HepG2 (cell line): ENCODE results near the gene PDE9A. TPM values are rescaled to one million over a fixed set of nuclear protein-coding genes. Genes with fewer than 3 reads are reported as not detected.

Source experiments
- ATAC-seq: fragments of 200-7000 bp; cut with Tn5 transposase; 3 replicates; pipeline ENCODE4 v1.9.1; 2020; ENCODE audit warnings: mild to moderate bottlenecking, moderate library complexity
- BruUV-seq: library from RNA; stranded (reverse); fragments of 400-500 nt; replicated peaks from 2 replicates; lab custom pipeline; 2021; lab: Mats Ljungman, UMichigan
- CTCF ChIA-PET: fragments of 300-600 bp; formaldehyde crosslinking; extraction: SDS; loops from one replicate; lab custom pipeline; 2021; ENCODE audit warnings: low total read pairs, inconsistent platforms, low intra/inter-chr PET ratio; lab: Yijun Ruan, JAX
- POLR2A ChIA-PET: fragments of 350-600 bp; sonication (Branson Sonifier 250); formaldehyde crosslinking; loops from one replicate; lab custom pipeline; 2020; ENCODE audit warnings: antibody characterized with exemption, inconsistent platforms; lab: Yijun Ruan, JAX
- DNase-seq: peaks from one replicate; pipeline ENCODE4 v3.0.0-alpha.2; 2015; ENCODE audit warnings: low spot score
- FAIRE-seq: peaks from 3 replicates; lab custom pipeline; 2011; peaks lifted over from hg19 to GRCh38; lab: Jason Lieb, UNC
- H2AFZ ChIP-seq: one replicate; pipeline ENCODE4 v1.6.1; 2011; ENCODE audit warnings: low read length, inconsistent platforms
- H3K27ac ChIP-seq: fragments of 300-600 bp; 3 replicates; pipeline ENCODE4 v1.8.0; 2011; ENCODE audit warnings: mixed run types, mild to moderate bottlenecking, mixed read lengths, low read length, inconsistent platforms; ENCODE audit not compliant: insufficient read depth; ENCODE audit errors: extremely low read length
- H3K27me3 ChIP-seq, 2 experiments: fragments of 200-600 bp in 1 of 2; 2 replicates in 1 of 2; 3 replicates in 1 of 2; pipeline versions ENCODE4 v1.6.0 to v1.8.0; 2011; ENCODE audit warnings: low read length in 2 of 2, mild to moderate bottlenecking in 2 of 2, moderate library complexity in 2 of 2, inconsistent platforms in 1 of 2; ENCODE audit not compliant: insufficient read depth in 2 of 2, control insufficient read depth in 1 of 2
- H3K36me3 ChIP-seq, 2 experiments: fragments of 200-600 bp in 1 of 2; replicated peaks in 1 of 2; 2 replicates in 1 of 2; 3 replicates in 1 of 2; pipeline versions ENCODE4 v1.5.1 to v1.8.0; 2011; ENCODE audit warnings: low read length in 2 of 2, inconsistent platforms in 1 of 2; ENCODE audit not compliant: insufficient read depth in 2 of 2, control insufficient read depth in 1 of 2
- H3K4me1 ChIP-seq: 2 replicates; pipeline ENCODE4 v1.5.1; 2012; ENCODE audit warnings: low read length, inconsistent platforms; ENCODE audit not compliant: insufficient read depth
- H3K4me2 ChIP-seq: 2 replicates; pipeline ENCODE4 v1.6.0; 2011; ENCODE audit warnings: low read depth, low read length, inconsistent platforms
- H3K4me3 ChIP-seq, 3 experiments: fragments of 200-600 bp in 1 of 3; sonication (generic), shearing (Covaris generic) in 1 of 3; replicated peaks in 1 of 3; 2 replicates each; pipeline ENCODE4 v1.5.1; 2011 to 2016; ENCODE audit warnings: low read length in 3 of 3, inconsistent platforms in 2 of 3, low read depth in 2 of 3, mild to moderate bottlenecking in 2 of 3, control low read depth in 1 of 3, mixed read lengths in 1 of 3; ENCODE audit not compliant: insufficient read depth in 1 of 3
- H3K79me2 ChIP-seq: one replicate; pipeline ENCODE4 v1.6.1; 2011; ENCODE audit warnings: low read length, inconsistent platforms; ENCODE audit not compliant: insufficient read depth
- H3K9ac ChIP-seq: 2 replicates; pipeline ENCODE4 v1.6.0; 2011; ENCODE audit warnings: mild to moderate bottlenecking, low read depth, low read length, inconsistent platforms; ENCODE audit not compliant: insufficient read depth
- H3K9me3 ChIP-seq: 2 replicates; pipeline ENCODE4 v1.5.1; 2012; ENCODE audit warnings: mild to moderate bottlenecking, low read length
- H4K20me1 ChIP-seq: 2 replicates; pipeline ENCODE4 v1.6.0; 2011; ENCODE audit warnings: inconsistent platforms, mild to moderate bottlenecking, low read length, moderate library complexity; ENCODE audit not compliant: insufficient read depth
- ASH2L ChIP-seq: fragments of 300-600, 200-600 bp; sonication (generic); IDR thresholded peaks from 2 replicates; pipeline ENCODE4 v1.7.0; 2017; ENCODE audit warnings: low read depth, mild to moderate bottlenecking, moderate library complexity, mixed read lengths, low read length; ENCODE audit not compliant: insufficient read length
- CENPBD1 ChIP-seq: sonication (generic); formaldehyde crosslinking; IDR thresholded peaks from 2 replicates; pipeline ENCODE4 v1.8.0; 2022; ENCODE audit warnings: missing genetic modification reagents, low read depth, mild to moderate bottlenecking, borderline replicate concordance
- CENPT ChIP-seq: sonication (generic); formaldehyde crosslinking; IDR thresholded peaks from 2 replicates; pipeline ENCODE4 v1.8.0; 2022; ENCODE audit warnings: low read depth, mild to moderate bottlenecking, moderate library complexity, missing genetic modification reagents
- GTF2F1 ChIP-seq: fragments of 150-350 bp; IDR thresholded peaks from 2 replicates; pipeline ENCODE4 v1.6.1; 2014; ENCODE audit warnings: low read length
- HCFC1 ChIP-seq: fragments of 150-350 bp; IDR thresholded peaks from 2 replicates; pipeline ENCODE4 v1.6.1; 2014; ENCODE audit warnings: low read depth, low read length
- HNRNPLL ChIP-seq: fragments of 200-400 bp; formaldehyde crosslinking; IDR thresholded peaks from 2 replicates; pipeline ENCODE4 v1.6.1; 2017; ENCODE audit warnings: mild to moderate bottlenecking, low read depth, low read length; ENCODE audit not compliant: poor library complexity, severe bottlenecking
- PATZ1 ChIP-seq: sonication (generic); formaldehyde crosslinking; IDR thresholded peaks from 2 replicates; pipeline ENCODE4 v1.4.0; 2020; ENCODE audit warnings: missing genetic modification reagents
- PPARG ChIP-seq: conservative IDR thresholded peaks from 2 replicates; pipeline ENCODE4 v1.6.1; 2016; ENCODE audit warnings: missing biosample characterization, missing genetic modification reagents
- RBFOX2 ChIP-seq: fragments of 200-400 bp; formaldehyde crosslinking; IDR thresholded peaks from 2 replicates; pipeline ENCODE4 v1.6.1; 2017; ENCODE audit warnings: low read depth, mild to moderate bottlenecking, low read length
- REL ChIP-seq: sonication (generic); formaldehyde crosslinking; conservative IDR thresholded peaks from 2 replicates; pipeline ENCODE4 v1.8.0; 2022; ENCODE audit warnings: mild to moderate bottlenecking, missing genetic modification reagents, moderate library complexity
- SAP130 ChIP-seq: IDR thresholded peaks from 2 replicates; pipeline ENCODE4 v1.6.1; 2016; ENCODE audit warnings: low read depth
- SIN3B ChIP-seq: fragments of 150-350 bp; IDR thresholded peaks from 2 replicates; pipeline ENCODE4 v1.6.1; 2014; ENCODE audit warnings: low read length
- SP4 ChIP-seq: sonication (generic); formaldehyde crosslinking; IDR thresholded peaks from 2 replicates; pipeline ENCODE4 v1.8.1; 2023; ENCODE audit warnings: mild to moderate bottlenecking, missing genetic modification reagents
- XRCC5 ChIP-seq: fragments of 200-400 bp; formaldehyde crosslinking; optimal IDR thresholded peaks from 2 replicates; pipeline ENCODE3; 2017; ENCODE audit warnings: mild to moderate bottlenecking, low read length
- ZBTB14 ChIP-seq: sonication (generic); formaldehyde crosslinking; IDR thresholded peaks from 2 replicates; pipeline ENCODE4 v1.4.0; 2020; ENCODE audit warnings: missing genetic modification reagents
- ZBTB37 ChIP-seq: sonication (generic); formaldehyde crosslinking; IDR thresholded peaks from 2 replicates; pipeline ENCODE4 v1.4.0; 2020; ENCODE audit warnings: mild to moderate bottlenecking, missing genetic modification reagents
- ZNF121 ChIP-seq: sonication (generic); formaldehyde crosslinking; IDR thresholded peaks from 2 replicates; pipeline ENCODE4 v1.5.0; 2020; ENCODE audit warnings: mild to moderate bottlenecking, missing genetic modification reagents
- ZNF430 ChIP-seq: sonication (generic); formaldehyde crosslinking; IDR thresholded peaks from 2 replicates; pipeline ENCODE4 v1.9.0; 2021; ENCODE audit warnings: mild to moderate bottlenecking, missing genetic modification reagents
- ZNF737 ChIP-seq: sonication (generic); formaldehyde crosslinking; IDR thresholded peaks from 2 replicates; pipeline ENCODE4 v1.5.0; 2020; ENCODE audit warnings: missing genetic modification reagents, mild to moderate bottlenecking, borderline replicate concordance
- WGBS: methylation state at CpG from one replicate; pipeline ENCODE4 v1.1.6; 2017; ENCODE audit warnings: low lambda C conversion rate; 5-methylcytosine and 5-hydroxymethylcytosine counted together
- in situ Hi-C: cut with HindIII; loops from 2 replicates; pipeline ENCODE4 v1.10.0; 2017; ENCODE audit warnings: low pct_unique_long_range_greater_than_20kb; ENCODE audit not compliant: extremely low pct_ligation_motif_present
- intact Hi-C: fragments of 100-400 bp; cut with micrococcal nuclease; formaldehyde crosslinking; loops from one replicate; pipeline ENCODE4 v1.10.0; 2022; ENCODE audit not compliant: unreplicated experiment
- polyA plus RNA-seq, 8 experiments: library from polyadenylated mRNA; depleted of rRNA in 3 of 8; stranded (reverse) in 7 of 8; unstranded in 1 of 8; fragments of >200 nt; fragmentation: Illumina TruSeq in 4 of 8; extraction: Trizol in 4 of 8; gene quantifications; 2 replicates each; pipeline versions ENCODE4 v1.2.1 to v1.2.3, GENCODE V29; 2011 to 2016; ENCODE audit warnings: low read depth in 4 of 8, missing spikeins in 1 of 8, mixed read lengths in 1 of 8; ENCODE audit not compliant: insufficient read depth in 1 of 8
- total RNA-seq, 5 experiments: library from RNA; depleted of rRNA; stranded (reverse); fragments of >200 nt; fragmentation: Illumina TruSeq; extraction: Trizol; gene quantifications; 2 replicates each; pipeline ENCODE4 v1.2.3, GENCODE V29; 2016; ENCODE audit warnings: low read depth in 1 of 5

PDE9A gene
- total and polyA plus RNA-seq, 2 of the 13 experiments (the other 11 are each of a cell fraction or from before 2014, with no cell fraction given): 4.6 to 19.7 TPM

GRCh38 chr21:42654179-42654912 is 925 bp downstream of the PDE9A start:
- Histone ChIP-seq H3K4me1 (peaks cover 43% of the 10 kb centered on the region), H3K27ac (no peak overlapping the region), H3K27me3 (peaks cover 4 to 21% of the 10 kb centered on the region in 2 experiments; a peak in 4 of 5 replicates), H3K79me2 (peaks cover 11% of the 10 kb centered on the region), H3K4me3 (peak overlapping the region; percentile 75 to 80 (median 80)), H3K36me3 (peaks cover 0 to 2% of the 10 kb centered on the region in 2 experiments; a peak in 1 of 5 replicates), H2AFZ (no peak overlapping the region), H3K9me3 (no peaks in the 10 kb centered on the region), H4K20me1 (peaks cover 3% of the 10 kb centered on the region; the same call in 1 of the 2 replicates), H3K4me2 (peak overlapping the region; percentile 84), H3K9ac (peak overlapping the region; percentile 64)
- FAIRE-seq: peak; percentile 37
- WGBS: 73% methylated on average over 4 of the region's 45 CpGs
- POLR2A ChIA-PET: interaction anchor here (1.1 to 1.7 kb wide), 5 partner anchors 15 to 224 kb away, joined by 3 to 5 read pairs (median 4); no protein-coding TSS in a partner anchor
- CTCF ChIA-PET: interaction anchor here (1.3 kb wide), 1 partner anchor 164 kb away, joined by 3 read pairs; no protein-coding TSS in a partner anchor
- no TSS peak for BruUV-seq
- in situ Hi-C loops (loop anchor here (10.0 to 25.0 kb wide), 2 partner anchors 108 to 180 kb away; no protein-coding TSS in a partner anchor), intact Hi-C loops (loop anchor here (5.0 kb wide), 1 partner anchor 128 kb away; no protein-coding TSS in a partner anchor)
- DNase-seq: peak; percentile 30
- peak; percentile 33 for ATAC-seq
- TF ChIP-seq PPARG (CRISPR knock-in tag) (no peak), ASH2L (peak; percentile 19), SAP130 (CRISPR knock-in tag) (peak; percentile 32; the same call in 1 of the 2 replicates), HCFC1 (no peak), ZNF121 (no peak), RBFOX2 (0 out of 2 replicates have a peak, but pooled peaks have one; percentile 36), CENPT (CRISPR knock-in tag) (no peak), PATZ1 (CRISPR knock-in tag) (peak; percentile 41), REL (CRISPR knock-in tag) (no peak), SP4 (CRISPR knock-in tag) (no peak), ZNF737 (CRISPR knock-in tag) (no peak), ZBTB14 (CRISPR knock-in tag) (no peak), ZBTB37 (CRISPR knock-in tag) (no peak), CENPBD1 (CRISPR knock-in tag) (no peak), ZNF430 (0 out of 2 replicates have a peak, but pooled peaks have one; percentile 31), XRCC5 (peak; percentile 56), SIN3B (no peak), HNRNPLL (peak; percentile 3), GTF2F1 (no peak)
